ENCODE measurements around the gene IRAK3. TPM values are rescaled to one million over a fixed set of nuclear protein-coding genes. Genes with fewer than 3 reads are reported as not detected.
"Not testable (repeated sequence)": the region's sequence is repeated elsewhere in the genome, so short reads cannot be mapped to it uniquely, and the experiment has no call there.

IRAK3 gene
- total RNA-seq, 1 donor from 2014 or later, result 3.0 TPM

DNA sequence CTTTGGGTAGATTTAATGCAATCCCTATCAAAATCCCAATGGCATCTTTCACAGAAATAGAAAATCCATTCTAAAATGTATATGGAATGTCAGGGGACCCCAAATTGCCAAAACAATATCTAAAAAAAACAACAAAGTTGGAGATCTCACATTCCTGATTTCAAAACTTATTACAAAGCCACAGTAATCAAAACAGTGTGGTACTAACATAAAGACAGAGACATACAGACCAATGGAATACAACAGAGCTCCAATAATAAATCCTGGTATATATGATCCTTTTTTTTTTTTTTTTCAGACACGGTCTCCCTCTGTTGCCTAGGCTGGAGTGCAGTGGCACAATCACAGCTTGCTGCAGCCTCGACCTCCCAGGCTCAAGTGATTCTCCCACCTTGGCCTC is 23.9 kb upstream of the IRAK3 start:
- no peaks in the 10 kb centered on the region for H3K27me3 ChIP-seq (ENCODE audit: control insufficient read depth, insufficient read depth, low read length)
- no peaks in the 10 kb centered on the region for H3K36me3 ChIP-seq (ENCODE audit: control insufficient read depth, insufficient read depth, low read length)
- TF ChIP-seq, protein P1, sequence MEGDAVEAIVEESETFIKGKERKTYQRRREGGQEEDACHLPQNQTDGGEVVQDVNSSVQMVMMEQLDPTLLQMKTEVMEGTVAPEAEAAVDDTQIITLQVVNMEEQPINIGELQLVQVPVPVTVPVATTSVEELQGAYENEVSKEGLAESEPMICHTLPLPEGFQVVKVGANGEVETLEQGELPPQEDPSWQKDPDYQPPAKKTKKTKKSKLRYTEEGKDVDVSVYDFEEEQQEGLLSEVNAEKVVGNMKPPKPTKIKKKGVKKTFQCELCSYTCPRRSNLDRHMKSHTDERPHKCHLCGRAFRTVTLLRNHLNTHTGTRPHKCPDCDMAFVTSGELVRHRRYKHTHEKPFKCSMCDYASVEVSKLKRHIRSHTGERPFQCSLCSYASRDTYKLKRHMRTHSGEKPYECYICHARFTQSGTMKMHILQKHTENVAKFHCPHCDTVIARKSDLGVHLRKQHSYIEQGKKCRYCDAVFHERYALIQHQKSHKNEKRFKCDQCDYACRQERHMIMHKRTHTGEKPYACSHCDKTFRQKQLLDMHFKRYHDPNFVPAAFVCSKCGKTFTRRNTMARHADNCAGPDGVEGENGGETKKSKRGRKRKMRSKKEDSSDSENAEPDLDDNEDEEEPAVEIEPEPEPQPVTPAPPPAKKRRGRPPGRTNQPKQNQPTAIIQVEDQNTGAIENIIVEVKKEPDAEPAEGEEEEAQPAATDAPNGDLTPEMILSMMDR (IDR thresholded peaks at IDR 0.05; ENCODE audit: insufficient read depth, low read length, poor library complexity, severe bottlenecking), result no peak
- DNase-seq (ENCODE audit: low read depth), result no peak
- H3K4me3 ChIP-seq (ENCODE audit: low read depth, low read length), result no peak overlapping the region

DNA sequence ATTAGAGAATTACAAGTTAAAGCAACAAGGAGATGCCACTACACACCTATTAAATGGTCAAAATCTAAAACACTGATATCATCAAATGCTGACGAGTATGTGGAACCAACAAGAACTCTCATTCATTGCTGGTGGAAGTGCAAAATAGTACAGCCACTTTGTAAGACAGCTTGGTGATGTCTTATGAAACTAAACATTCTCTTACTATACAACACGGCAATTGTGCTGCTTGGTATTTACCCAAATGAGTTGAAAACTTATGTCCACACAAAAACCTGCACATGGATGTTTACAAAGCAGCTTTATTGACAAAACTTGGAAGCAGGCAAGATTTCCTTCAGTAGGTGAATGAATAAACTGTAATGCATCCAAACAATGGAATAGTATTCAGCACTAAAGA is 22.5 kb upstream of the IRAK3 start:
- Histone ChIP-seq H3K36me3 (ENCODE audit: control insufficient read depth, insufficient read depth, low read length) (no peaks in the 10 kb centered on the region), H3K4me3 (ENCODE audit: low read depth, low read length) (no peak overlapping the region), H3K27me3 (ENCODE audit: control insufficient read depth, insufficient read depth, low read length) (no peaks in the 10 kb centered on the region)
- TF ChIP-seq, protein P1 (IDR thresholded peaks at IDR 0.05; ENCODE audit: insufficient read depth, low read length, poor library complexity, severe bottlenecking), result no peak
- DNase-seq (ENCODE audit: low read depth), result no peak

DNA sequence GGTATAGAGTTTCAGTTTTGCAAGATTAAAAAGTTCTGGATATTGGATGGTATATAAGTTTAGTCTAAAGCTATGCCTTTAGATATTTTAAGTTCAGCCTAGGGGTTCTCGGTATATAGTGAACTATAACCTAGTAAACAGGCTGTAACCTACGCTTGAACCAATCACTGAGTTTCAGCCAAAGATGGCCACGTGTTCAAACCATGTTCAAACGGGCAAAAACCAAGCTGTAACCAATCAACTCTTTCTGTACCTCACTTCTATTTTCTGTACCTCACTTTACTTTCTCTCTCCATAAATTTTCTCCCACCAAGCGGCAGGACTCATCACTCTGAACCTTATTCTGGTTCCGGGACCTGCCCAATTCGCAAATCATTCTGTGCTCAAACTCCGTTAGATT is 20.6 kb upstream of the IRAK3 start:
- DNase-seq (ENCODE audit: low read depth), result no peak
- H3K27me3 ChIP-seq (ENCODE audit: control insufficient read depth, insufficient read depth, low read length), result no peaks in the 10 kb centered on the region
- TF ChIP-seq, protein P1 (IDR thresholded peaks at IDR 0.05; ENCODE audit: insufficient read depth, low read length, poor library complexity, severe bottlenecking), result no peak
- no peaks in the 10 kb centered on the region for H3K36me3 ChIP-seq (ENCODE audit: control insufficient read depth, insufficient read depth, low read length)
- H3K4me3 ChIP-seq (ENCODE audit: low read depth, low read length), result peak overlapping the region; percentile 76

DNA sequence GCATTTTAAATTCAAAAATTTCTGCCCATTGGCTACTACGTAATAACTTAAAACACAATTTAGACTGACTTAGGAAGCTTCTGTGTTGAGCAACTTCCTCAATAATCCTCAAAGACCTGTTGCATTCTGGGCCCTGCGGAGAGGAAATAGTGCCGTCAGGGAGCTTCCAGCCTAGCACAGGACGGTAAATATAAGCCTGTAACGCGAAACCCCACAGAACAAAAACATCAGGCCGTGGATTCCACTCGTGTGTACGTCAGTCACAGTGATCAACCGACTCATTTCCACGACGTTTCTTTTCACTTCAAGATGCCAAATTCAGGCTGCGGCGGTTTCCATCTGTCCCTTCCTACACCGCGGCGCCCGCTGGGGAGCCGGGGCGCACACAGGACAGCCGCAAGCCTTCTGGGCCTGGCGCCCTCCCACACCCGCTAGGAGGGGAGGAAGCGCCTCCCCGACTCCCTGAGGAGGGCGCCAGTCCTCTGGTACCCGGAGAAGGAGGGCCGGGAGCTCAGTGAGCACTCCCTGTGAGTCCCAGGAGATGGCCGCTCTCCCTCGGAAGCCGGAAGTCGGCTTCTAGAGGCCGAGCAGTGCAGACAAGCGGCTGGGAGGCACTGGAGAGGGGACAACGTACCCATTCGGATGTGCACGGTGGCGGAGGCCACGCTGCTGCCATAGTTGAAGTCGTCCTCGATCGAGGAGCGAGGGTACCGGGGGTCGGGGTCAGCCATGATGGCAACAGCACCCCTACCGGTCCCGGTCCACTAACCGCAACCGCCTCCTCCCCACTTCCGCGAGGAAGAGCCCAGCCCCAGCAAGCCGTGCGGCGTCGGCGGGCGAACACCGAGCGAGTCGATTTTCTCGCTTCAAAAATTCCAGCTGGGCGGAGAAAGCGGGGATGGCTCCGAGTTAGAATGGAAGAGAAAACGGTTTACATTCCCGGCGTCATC is 19.5 kb upstream of the IRAK3 start, which contains the start of gene TMBIM4:
TMBIM4 (minus strand) TSS at position 776 of the 950 bp plus-strand sequence; CDS start at position 731, 45 bp downstream.
- peak; percentile 64 for DNase-seq (ENCODE audit: low read depth)
- H3K27me3 ChIP-seq (ENCODE audit: control insufficient read depth, insufficient read depth, low read length), result no peaks in the 10 kb centered on the region
- H3K4me3 ChIP-seq (ENCODE audit: low read depth, low read length), result peak within 1 kb of the TSS; percentile 76
- TF ChIP-seq, protein P1 (IDR thresholded peaks at IDR 0.05; ENCODE audit: insufficient read depth, low read length, poor library complexity, severe bottlenecking), result peak; percentile 40
- H3K36me3 ChIP-seq (ENCODE audit: control insufficient read depth, insufficient read depth, low read length), result no peaks in the 10 kb centered on the region

DNA sequence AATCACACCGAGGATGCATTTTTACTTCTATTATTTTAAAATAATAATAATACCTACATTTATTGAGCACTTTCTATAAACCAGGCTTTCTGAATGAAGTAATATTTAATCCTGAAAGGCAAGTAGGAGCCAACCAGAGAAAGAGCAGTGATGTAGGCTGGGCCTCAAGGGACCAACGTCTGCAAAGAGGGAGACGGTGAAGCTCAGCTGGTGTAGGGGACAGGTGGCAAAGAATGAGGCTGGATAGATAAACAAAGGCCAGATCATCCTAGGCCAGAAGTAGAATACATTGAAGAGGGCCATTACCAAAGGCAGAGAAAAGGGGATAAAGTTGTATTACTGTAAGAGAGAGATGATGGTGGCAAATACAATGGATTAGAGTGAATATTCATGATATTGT is 18.4 kb upstream of the IRAK3 start:
- H3K36me3 ChIP-seq (ENCODE audit: control insufficient read depth, insufficient read depth, low read length), result no peaks in the 10 kb centered on the region
- H3K27me3 ChIP-seq (ENCODE audit: control insufficient read depth, insufficient read depth, low read length), result no peaks in the 10 kb centered on the region
- DNase-seq (ENCODE audit: low read depth), result no peak
- TF ChIP-seq, protein P1 (IDR thresholded peaks at IDR 0.05; ENCODE audit: insufficient read depth, low read length, poor library complexity, severe bottlenecking), result no peak
- H3K4me3 ChIP-seq (ENCODE audit: low read depth, low read length), result no peak overlapping the region

DNA sequence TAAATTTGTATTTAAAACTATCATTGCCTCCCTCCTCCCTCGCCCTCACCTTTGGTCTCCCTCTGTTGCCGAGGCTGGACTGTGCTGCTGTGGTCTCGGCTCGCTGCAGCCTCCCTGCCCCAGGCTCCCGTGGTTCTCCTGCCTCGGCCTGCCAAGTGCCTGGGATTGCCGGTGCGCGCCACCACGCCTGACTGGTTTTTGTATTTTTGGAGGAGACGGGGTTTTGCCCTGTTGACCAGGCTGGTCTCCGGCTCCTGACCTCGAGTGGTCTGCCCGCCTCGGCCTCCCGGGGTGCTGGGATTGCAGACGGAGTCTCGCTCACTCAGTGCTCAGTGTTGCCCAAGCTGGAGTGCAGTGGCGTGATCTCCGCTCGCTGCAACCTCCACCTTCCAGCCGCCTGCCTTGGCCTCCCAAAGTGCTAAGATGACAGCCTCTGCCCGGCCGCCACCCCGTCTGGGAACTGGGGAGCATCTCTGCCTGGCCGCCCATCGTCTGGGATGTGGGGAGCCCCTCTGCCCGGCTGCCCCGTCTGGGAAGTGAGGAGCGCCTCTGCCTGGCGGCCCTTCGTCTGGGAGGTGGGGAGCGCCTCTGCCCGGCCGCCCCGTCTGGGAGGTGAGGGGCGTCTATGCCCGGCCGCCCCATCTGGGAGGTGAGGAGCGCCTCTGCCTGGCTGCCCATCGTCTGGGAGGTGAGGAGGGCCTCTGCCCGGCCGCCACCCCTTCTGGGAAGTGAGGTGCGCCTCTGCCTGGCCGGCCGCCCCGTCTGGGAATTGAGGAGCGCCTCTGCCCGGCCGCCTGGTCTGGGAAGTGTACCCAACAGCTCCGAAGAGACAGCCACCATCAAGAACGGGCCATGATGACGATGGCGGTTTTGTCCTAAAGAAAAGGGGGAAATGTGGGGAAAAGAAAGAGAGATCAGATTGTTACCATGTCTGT is 14.4 kb upstream of the IRAK3 start:
- DNase-seq (ENCODE audit: low read depth); H3K27me3 ChIP-seq (ENCODE audit: control insufficient read depth, insufficient read depth, low read length); H3K36me3 ChIP-seq (ENCODE audit: control insufficient read depth, insufficient read depth, low read length); H3K4me3 ChIP-seq (ENCODE audit: low read depth, low read length): not testable (repeated sequence)

Data from kidney epithelial cell (primary cell).